Muscle of leg (tissue), 11 donors: ENCODE results near the gene UAP1L1. TPM values are rescaled to one million over a fixed set of nuclear protein-coding genes. Genes with fewer than 3 reads are reported as not detected.
A peak's percentile ranks its signal among the peaks of the same experiment; 100 is the strongest.

Experiments used
- DNase-seq: peaks from one replicate; pipeline ENCODE4 v3.0.0; 2013
- H3K27ac ChIP-seq: one replicate; pipeline ENCODE4 v1.5.1; 2013; ENCODE audit warnings: mild to moderate bottlenecking, low read length, control low read depth
- H3K27me3 ChIP-seq: one replicate; pipeline ENCODE4 v1.6.1; 2013; ENCODE audit warnings: low read length; ENCODE audit not compliant: control insufficient read depth, insufficient read depth
- H3K36me3 ChIP-seq: one replicate; pipeline ENCODE4 v1.6.1; 2013; ENCODE audit warnings: low read length; ENCODE audit not compliant: control insufficient read depth, insufficient read depth
- H3K4me1 ChIP-seq: one replicate; pipeline ENCODE4 v1.6.1; 2013; ENCODE audit warnings: low read length; ENCODE audit not compliant: control insufficient read depth, insufficient read depth
- H3K4me3 ChIP-seq: one replicate; pipeline ENCODE4 v1.5.1; 2013; ENCODE audit warnings: low read length, control low read depth
- H3K9me3 ChIP-seq: replicated peaks from 2 replicates; pipeline ENCODE4 v1.6.1; 2013; ENCODE audit warnings: low read depth, low read length; ENCODE audit not compliant: control insufficient read depth
- WGBS: methylation state at CpG from one replicate; pipeline ENCODE4 v1.1.5; 2013; ENCODE audit warnings: missing lambda C conversion rate; ENCODE audit not compliant: insufficient coverage; 5-methylcytosine and 5-hydroxymethylcytosine counted together
- polyA plus RNA-seq, 8 donors: library from polyadenylated mRNA; unstranded; fragments of 120-200 nt; gene quantifications; one replicate each; pipeline versions ENCODE4 v1.2.1 to v1.2.3, GENCODE V29; 2013; ENCODE audit warnings: inconsistent platforms in 1 of 8, low replicate concordance in 1 of 8; ENCODE audit not compliant: insufficient read length in 8 of 8, insufficient read depth in 1 of 8
- total RNA-seq: library from RNA; stranded (reverse); fragments of 120-200 nt; gene quantifications from one replicate; pipeline ENCODE4 v1.2.4, GENCODE V29; 2013

The UAP1L1 gene
- total and polyA plus RNA-seq, 9 donors = 1.8 to 3.8 (median 2.1) TPM

DNA sequence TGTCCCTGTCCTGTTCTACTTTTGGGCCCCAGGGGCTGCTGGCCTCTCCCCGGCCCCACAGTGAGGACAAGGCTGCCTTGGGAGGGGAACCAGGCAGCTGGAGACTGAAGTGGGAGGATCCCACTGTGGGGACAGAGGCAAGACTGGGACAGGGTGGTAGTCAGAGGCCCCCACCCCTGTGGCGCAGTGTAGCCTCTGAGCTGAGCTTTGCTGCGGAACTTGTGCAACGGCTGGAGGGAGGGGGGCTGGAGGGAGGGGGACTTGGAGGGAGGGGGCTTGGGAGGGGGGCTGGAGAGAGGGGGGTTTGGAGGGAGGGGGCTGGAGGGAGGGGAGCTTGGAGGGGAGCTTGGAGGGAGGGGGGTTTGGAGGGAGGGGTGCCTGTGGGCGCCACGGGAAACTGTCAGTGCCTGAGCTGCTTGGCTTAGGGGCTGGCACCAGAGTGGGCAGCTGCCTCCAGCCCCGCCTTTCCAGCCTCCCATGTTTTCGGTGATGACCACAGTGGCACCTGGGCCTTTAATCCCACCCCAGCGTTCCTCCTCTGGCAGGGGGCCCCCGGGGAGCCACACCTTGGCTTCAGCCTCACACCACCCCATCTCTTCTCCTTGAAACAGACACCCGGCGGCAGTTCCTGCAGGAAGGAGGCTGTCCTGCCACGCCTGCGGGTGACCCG lies 43.1 kb upstream of the UAP1L1 start:
- Histone ChIP-seq H3K4me3 (no peak overlapping the region), H3K9me3 (no peaks in the 10 kb centered on the region), H3K27me3 (peaks cover 5% of the 10 kb centered on the region), H3K27ac (no peak overlapping the region), H3K4me1 (peaks cover 29% of the 10 kb centered on the region), H3K36me3 (peaks cover 7% of the 10 kb centered on the region)
- DNase-seq = no peak
- WGBS = 47% methylated on average over 9 of the region's 15 CpGs

DNA sequence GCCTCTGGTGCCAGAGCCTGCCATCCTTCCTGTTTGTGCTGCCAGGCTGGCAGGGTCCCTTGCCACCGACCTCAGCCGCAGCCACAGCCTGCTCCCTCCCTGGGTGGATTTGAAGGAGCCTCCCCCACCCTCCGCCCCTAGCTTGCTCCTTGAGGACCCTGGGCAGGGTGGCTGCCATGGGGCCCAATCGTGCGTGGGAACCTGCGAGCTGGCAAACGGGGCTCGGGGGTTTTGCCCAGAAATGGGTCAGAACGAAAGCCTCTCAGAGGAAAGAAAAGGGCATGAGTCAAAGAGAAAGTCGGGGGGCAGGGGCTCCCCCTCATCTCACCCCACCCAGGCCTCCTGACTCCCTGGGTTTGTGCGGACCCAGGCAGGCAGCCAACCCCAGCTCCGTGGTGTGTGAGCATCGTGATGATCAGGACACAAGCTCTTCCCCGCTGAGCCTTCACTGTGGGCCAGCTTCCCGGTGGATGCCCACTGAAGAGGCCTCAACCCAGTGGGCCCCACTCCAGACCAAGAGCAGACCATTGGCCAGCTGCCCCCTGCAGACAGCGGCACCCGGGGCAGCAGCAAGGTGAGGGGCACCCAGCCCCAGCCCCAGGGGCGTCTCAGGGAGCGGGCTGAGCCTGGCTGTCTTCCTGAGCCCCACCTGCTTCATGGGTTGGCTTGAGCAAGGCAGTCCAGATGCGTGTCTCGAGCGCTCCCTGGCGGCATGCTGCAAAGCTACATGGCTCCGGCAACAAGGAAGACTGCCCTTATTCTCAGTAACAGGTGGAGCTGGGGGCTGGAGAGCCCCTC lies 42.4 kb upstream of the UAP1L1 start:
- Histone ChIP-seq H3K4me1 (peaks cover 26% of the 10 kb centered on the region), H3K9me3 (no peaks in the 10 kb centered on the region), H3K27ac (no peak overlapping the region), H3K36me3 (peaks cover 10% of the 10 kb centered on the region), H3K27me3 (peaks cover 3% of the 10 kb centered on the region), H3K4me3 (no peak overlapping the region)
- 16% methylated on average over 22 of the region's 24 CpGs for WGBS
- DNase-seq = peak; percentile 90

DNA sequence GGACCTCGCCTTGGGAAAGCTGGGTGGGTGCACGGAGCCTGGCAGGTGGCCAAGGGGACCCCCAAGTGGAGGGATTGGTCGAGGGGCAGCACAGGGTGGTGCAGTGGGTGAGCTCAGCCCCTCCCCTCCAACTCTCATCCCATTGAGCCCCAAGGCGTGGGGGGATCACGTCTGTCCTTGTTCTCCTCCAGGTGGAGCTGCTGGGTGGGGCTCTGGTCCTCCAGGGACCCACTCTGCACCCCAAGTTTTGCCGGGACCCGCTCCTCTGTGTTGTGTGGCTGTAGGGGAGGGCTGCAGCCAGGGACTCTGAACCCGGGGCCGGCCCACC lies 41.8 kb upstream of the UAP1L1 start:
- Histone ChIP-seq H3K9me3 (no peaks in the 10 kb centered on the region), H3K27me3 (peaks cover 3% of the 10 kb centered on the region), H3K27ac (no peak overlapping the region), H3K4me3 (no peak overlapping the region), H3K36me3 (peaks cover 11% of the 10 kb centered on the region), H3K4me1 (peaks cover 26% of the 10 kb centered on the region)
- 14% methylated on average over 3 of the region's 9 CpGs for WGBS
- no peak for DNase-seq

DNA sequence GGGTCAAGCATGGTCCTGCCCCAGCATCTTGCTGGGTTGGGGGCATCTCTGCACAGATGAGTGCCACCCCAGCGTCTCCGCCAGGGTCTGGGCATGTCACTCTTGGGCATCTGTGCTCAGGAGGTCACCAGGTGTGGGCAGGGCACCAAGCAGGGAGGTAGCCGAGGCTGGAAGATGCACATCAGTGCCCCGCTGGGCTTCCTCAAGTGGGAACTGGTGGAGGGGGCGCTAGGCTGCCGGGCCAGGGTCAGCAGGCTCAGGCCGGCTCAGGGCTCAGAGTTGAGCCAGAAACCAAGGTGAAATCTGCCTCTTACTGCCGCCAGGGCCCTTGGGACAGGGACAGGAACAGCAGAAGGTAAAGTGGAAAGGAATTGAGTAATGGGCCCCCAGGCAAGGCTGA lies 41.4 kb upstream of the UAP1L1 start:
- Histone ChIP-seq H3K9me3 (no peaks in the 10 kb centered on the region), H3K36me3 (peaks cover 14% of the 10 kb centered on the region), H3K27me3 (peaks cover 3% of the 10 kb centered on the region), H3K27ac (no peak overlapping the region), H3K4me1 (peaks cover 22% of the 10 kb centered on the region), H3K4me3 (no peak overlapping the region)
- 67% methylated on average over 8 of the region's 8 CpGs for WGBS
- DNase-seq = no peak

DNA sequence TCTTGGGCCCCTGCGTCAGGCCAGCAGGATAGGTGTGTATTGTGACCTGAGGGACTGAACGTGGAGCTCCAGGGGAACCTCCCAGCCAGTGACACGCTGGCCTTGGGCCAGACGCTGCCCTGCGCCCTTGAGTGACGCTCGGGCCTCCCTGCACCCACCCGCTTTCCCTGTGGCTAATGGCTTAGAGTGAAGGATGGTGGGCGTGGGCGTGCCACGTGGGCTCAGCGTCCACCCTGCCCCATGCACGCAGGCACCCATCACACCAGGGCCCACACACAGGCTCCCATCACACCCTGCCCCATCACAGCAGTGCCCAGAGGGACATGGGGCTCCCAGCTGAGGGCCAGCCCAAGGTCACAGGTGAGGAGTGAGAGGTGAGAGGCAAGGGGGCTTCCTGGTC lies 40.3 kb upstream of the UAP1L1 start:
- H3K27ac ChIP-seq = no peak overlapping the region
- no peak for DNase-seq
- peaks cover 15% of the 10 kb centered on the region for H3K36me3 ChIP-seq
- no peaks in the 10 kb centered on the region for H3K9me3 ChIP-seq
- no peak overlapping the region for H3K4me3 ChIP-seq
- peaks cover 16% of the 10 kb centered on the region for H3K4me1 ChIP-seq
- 83% methylated on average over 6 of the region's 13 CpGs for WGBS
- H3K27me3 ChIP-seq = peaks cover 3% of the 10 kb centered on the region

DNA sequence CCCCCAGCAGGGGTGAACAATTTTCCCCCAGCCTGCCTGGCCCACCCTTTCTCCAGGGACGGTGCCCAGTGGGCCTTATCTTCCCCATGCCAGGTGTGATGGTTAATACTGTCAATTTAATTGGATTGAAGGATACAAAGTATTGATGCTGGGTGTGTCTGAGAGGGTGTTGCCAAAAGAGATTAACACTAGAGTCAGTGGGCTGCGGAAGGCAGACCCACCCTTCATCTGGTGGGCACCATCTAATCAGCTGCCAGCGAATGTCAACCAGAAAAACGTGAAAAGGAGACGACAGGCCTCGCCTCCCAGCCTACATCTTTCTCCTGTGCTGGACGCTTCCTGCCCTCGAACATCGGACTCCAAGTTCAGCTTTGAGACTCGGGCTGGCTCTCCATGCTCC lies 39.8 kb upstream of the UAP1L1 start:
- peaks cover 15% of the 10 kb centered on the region for H3K36me3 ChIP-seq
- H3K27me3 ChIP-seq = peaks cover 3% of the 10 kb centered on the region

DNA sequence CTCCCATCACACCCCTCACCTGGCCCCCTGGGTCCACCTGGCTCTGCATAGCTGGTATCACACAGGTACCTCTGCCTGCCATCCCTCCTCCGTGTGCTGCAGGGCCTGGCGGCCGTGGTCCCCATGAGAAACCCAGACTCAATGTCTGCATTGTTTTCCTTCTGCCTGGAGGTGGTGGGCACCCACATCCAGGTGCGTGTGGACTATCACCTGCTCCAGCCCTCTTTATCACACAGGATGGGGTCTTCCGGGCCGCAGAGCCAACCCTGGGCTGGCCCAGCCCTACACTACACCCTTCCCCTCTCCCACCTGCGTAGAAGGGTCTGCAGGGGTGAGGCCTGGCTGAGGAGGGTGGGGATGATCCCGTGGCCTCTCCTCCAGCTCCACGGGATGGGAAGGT lies 38.4 kb upstream of the UAP1L1 start:
- H3K27ac ChIP-seq = no peak overlapping the region
- no peaks in the 10 kb centered on the region for H3K9me3 ChIP-seq
- H3K4me1 ChIP-seq = peaks cover 20% of the 10 kb centered on the region
- no peak for DNase-seq
- H3K36me3 ChIP-seq = peaks cover 15% of the 10 kb centered on the region
- H3K27me3 ChIP-seq = peaks cover 10% of the 10 kb centered on the region
- no peak overlapping the region for H3K4me3 ChIP-seq
- 89% methylated on average over 4 of the region's 9 CpGs for WGBS

More for the DNA sequence above, 39.8 kb upstream of the UAP1L1 start:
- no peak for DNase-seq
- WGBS = 100% methylated on average over 2 of the region's 10 CpGs
- Histone ChIP-seq H3K4me3 (no peak overlapping the region), H3K9me3 (no peaks in the 10 kb centered on the region), H3K4me1 (peaks cover 14% of the 10 kb centered on the region), H3K27ac (no peak overlapping the region)

DNA sequence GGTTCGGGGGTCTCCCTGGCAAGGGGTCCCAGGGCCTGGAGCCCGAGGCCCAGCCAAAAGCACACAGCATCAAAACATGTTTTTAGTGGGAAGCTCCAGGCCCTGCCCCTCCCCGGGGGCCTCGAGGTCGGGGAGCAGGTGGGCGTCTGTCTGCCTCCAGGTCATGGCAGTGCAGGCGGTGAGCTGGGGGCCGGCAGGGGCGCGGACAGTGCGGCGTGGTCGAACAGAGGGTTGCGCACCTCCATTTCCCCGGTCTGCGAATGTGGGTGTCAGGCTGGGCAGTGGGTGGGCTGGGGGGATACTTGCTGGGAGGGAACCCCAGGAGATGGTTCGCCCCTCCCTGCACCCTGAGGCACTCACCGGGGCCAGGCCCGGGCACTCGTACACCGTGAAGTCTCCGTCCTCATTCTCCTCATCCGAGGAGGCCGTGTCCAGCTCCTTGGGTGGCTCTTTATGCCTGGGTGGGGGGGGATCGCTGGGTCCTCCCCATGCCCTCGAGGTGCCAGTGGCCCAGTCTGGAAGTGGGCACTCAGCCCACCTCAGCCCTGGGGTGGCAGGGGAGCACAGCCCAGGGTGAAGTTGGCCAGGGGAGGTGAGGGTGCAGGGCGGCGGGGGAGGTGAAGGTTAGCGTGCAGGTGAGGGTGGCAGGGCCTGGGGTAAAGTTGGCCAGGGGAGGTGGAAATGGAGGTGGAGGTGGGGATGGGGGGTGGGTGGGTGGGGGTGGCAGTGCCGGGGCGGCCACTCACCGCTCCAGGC lies 37.5 kb upstream of the UAP1L1 start:
- no peak for DNase-seq
- 91% methylated on average over 14 of the region's 32 CpGs for WGBS
- H3K27ac ChIP-seq = no peak overlapping the region
- H3K9me3 ChIP-seq = no peaks in the 10 kb centered on the region
- peaks cover 15% of the 10 kb centered on the region for H3K36me3 ChIP-seq
- peaks cover 15% of the 10 kb centered on the region for H3K27me3 ChIP-seq
- H3K4me3 ChIP-seq = no peak overlapping the region
- H3K4me1 ChIP-seq = peaks cover 23% of the 10 kb centered on the region

DNA sequence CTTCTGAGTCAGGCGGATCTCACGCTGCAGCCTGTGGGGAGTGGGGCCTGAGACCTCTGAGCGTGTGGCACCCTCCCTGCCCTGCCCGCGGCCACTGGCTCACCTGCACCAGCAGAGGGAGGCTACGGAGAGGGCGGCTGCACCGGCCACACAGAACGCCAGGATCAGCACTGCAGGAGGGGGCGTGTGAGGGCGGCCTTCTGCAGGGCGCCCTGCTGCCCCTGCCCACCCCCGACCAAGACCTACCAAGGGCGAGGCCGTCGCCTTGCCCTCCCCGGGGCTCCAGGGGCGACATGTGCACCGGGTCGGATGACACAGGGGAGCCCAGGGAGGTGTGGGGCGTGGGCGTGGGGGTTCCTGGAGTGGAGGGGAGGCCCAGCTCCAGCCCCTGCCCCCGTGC lies 36.7 kb upstream of the UAP1L1 start:
- Histone ChIP-seq H3K9me3 (no peaks in the 10 kb centered on the region), H3K36me3 (peaks cover 15% of the 10 kb centered on the region), H3K4me1 (peaks cover 23% of the 10 kb centered on the region), H3K27me3 (peaks cover 23% of the 10 kb centered on the region), H3K27ac (no peak overlapping the region), H3K4me3 (no peak overlapping the region)
- no peak for DNase-seq
- WGBS = 70% methylated on average over 19 of the region's 23 CpGs

DNA sequence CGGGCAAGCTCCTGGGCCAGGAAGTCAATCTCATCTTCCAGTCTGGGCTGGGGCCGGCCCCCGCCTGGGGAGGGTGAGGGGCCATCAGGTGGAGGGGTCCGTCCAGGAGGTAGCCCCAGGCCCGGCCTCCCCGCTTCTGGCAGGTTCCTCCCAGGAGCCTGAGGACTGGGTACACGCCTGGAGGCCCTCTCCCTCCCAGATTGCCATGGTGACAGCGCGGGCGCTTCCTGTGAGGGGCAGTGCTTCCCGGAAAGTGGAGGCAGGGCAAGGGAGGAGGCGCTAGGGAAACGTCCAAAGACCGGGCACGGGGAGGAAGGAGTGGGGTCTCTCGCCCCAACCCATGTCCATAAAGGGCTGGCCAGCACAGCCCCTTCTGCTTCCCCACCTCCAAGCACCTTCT lies 36.2 kb upstream of the UAP1L1 start:
- Histone ChIP-seq H3K4me1 (peaks cover 23% of the 10 kb centered on the region), H3K27ac (no peak overlapping the region), H3K36me3 (peaks cover 15% of the 10 kb centered on the region), H3K4me3 (no peak overlapping the region), H3K9me3 (no peaks in the 10 kb centered on the region), H3K27me3 (peaks cover 25% of the 10 kb centered on the region)
- 37% methylated on average over 9 of the region's 16 CpGs for WGBS
- no peak for DNase-seq
